ENCODE data around the gene TMEM247.

- TF ChIP-seq CTCF (IDR thresholded peaks at IDR 0.05; ENCODE audit: low read depth, low read length, poor library complexity, severe bottlenecking): no peak
- TF ChIP-seq EZH2phosphoT487 (IDR thresholded peaks at IDR 0.05; ENCODE audit: borderline replicate concordance, low read length): no peak
Observed at GRCh38 chr2:46479265-46479664, at the start of gene TMEM247.

All from DOHH2 (cell line).